Smooth muscle cell (in vitro differentiated cells): ENCODE measurements around the gene CCL7. TPM values are rescaled to one million over a fixed set of nuclear protein-coding genes. Genes with fewer than 3 reads are reported as not detected.

Source experiments
- DNase-seq: peaks from one replicate; lab custom pipeline; 2025; ENCODE audit not compliant: unreplicated experiment; lab: John Stamatoyannopoulos, UW
- H2AFZ ChIP-seq: fragments of 200-600 bp; sonication (generic); 2 replicates; pipeline ENCODE4 v1.6.0; 2016; ENCODE audit warnings: antibody characterized with exemption, low read depth, mild to moderate bottlenecking
- H3F3A ChIP-seq: fragments of 200-600 bp; sonication (generic); 2 replicates; pipeline ENCODE4 v1.6.0; 2017; ENCODE audit warnings: antibody characterized with exemption, low read depth
- H3K27ac ChIP-seq: fragments of 200-600 bp; sonication (generic); 2 replicates; pipeline ENCODE4 v1.5.1; 2016; ENCODE audit warnings: low read depth, mild to moderate bottlenecking
- H3K27me3 ChIP-seq: fragments of 200-600 bp; sonication (generic); 2 replicates; pipeline ENCODE4 v1.6.1; 2016; ENCODE audit warnings: low read depth, mild to moderate bottlenecking
- H3K36me3 ChIP-seq: fragments of 200-600 bp; sonication (generic); 2 replicates; pipeline ENCODE4 v1.5.1; 2016; ENCODE audit warnings: low read depth
- H3K4me1 ChIP-seq: fragments of 200-600 bp; sonication (generic); 2 replicates; pipeline ENCODE4 v1.5.1; 2016; ENCODE audit warnings: low read depth
- H3K4me2 ChIP-seq: fragments of 200-600 bp; sonication (generic); 2 replicates; pipeline ENCODE4 v1.6.0; 2016; ENCODE audit warnings: mild to moderate bottlenecking
- H3K4me3 ChIP-seq: fragments of 200-600 bp; sonication (generic); 2 replicates; pipeline ENCODE4 v1.5.1; 2016; ENCODE audit warnings: mild to moderate bottlenecking
- H3K79me2 ChIP-seq: fragments of 200-600 bp; sonication (generic); 2 replicates; pipeline ENCODE4 v1.6.0; 2016; ENCODE audit warnings: low read depth, mild to moderate bottlenecking
- H3K9ac ChIP-seq: fragments of 200-600 bp; sonication (generic); 2 replicates; pipeline ENCODE4 v1.6.0; 2016; ENCODE audit warnings: low read depth
- H3K9me3 ChIP-seq: fragments of 200-600 bp; sonication (generic); replicated peaks from 2 replicates; pipeline ENCODE4 v1.5.1; 2016; ENCODE audit warnings: low read depth
- H4K20me1 ChIP-seq: fragments of 200-600 bp; sonication (generic); 2 replicates; pipeline ENCODE4 v1.6.0; 2016; ENCODE audit warnings: low read depth
- CTCF ChIP-seq: fragments of 200-600 bp; sonication (generic); IDR thresholded peaks from 2 replicates; pipeline ENCODE4 v1.5.1; 2017; ENCODE audit warnings: borderline replicate concordance, mild to moderate bottlenecking, antibody characterized with exemption; ENCODE audit not compliant: insufficient read depth, poor library complexity, severe bottlenecking
- WGBS: methylation state at CpG from one replicate; pipeline ENCODE4 v1.1.7; 2016; ENCODE audit warnings: low lambda C conversion rate; 5-methylcytosine and 5-hydroxymethylcytosine counted together
- polyA plus RNA-seq: library from polyadenylated mRNA; unstranded; fragments of >200 nt; fragmentation: Nextera tagmentation; extraction: Ambion mirVana; gene quantifications from 2 replicates; pipeline ENCODE4 v1.2.1, GENCODE V29; 2016
- total RNA-seq: library from RNA; depleted of rRNA; stranded (reverse); fragments of >200 nt; gene quantifications from 2 replicates; pipeline ENCODE4 v1.2.3, GENCODE V29; 2014

Gene CCL7
- total and polyA plus RNA-seq, 2 experiments from 2014 or later = 0.31 to 0.74 TPM

GRCh38 chr17:34308371-34308770, 38.4 kb downstream of the CCL7 start:
- DNase-seq = no peak
- H3K36me3 ChIP-seq = no peaks in the 10 kb centered on the region
- H3K9me3 ChIP-seq = no peaks in the 10 kb centered on the region
- no peak overlapping the region for H2AFZ ChIP-seq
- H3F3A ChIP-seq = no peaks in the 10 kb centered on the region
- no peak overlapping the region for H3K9ac ChIP-seq
- no peaks in the 10 kb centered on the region for H3K79me2 ChIP-seq
- no peak for TF ChIP-seq CTCF
- H4K20me1 ChIP-seq = no peaks in the 10 kb centered on the region
- H3K4me2 ChIP-seq = no peak overlapping the region
- no peak overlapping the region for H3K27ac ChIP-seq
- peaks cover 3% of the 10 kb centered on the region for H3K27me3 ChIP-seq
- H3K4me3 ChIP-seq = no peak overlapping the region
- H3K4me1 ChIP-seq = no peaks in the 10 kb centered on the region

DNA sequence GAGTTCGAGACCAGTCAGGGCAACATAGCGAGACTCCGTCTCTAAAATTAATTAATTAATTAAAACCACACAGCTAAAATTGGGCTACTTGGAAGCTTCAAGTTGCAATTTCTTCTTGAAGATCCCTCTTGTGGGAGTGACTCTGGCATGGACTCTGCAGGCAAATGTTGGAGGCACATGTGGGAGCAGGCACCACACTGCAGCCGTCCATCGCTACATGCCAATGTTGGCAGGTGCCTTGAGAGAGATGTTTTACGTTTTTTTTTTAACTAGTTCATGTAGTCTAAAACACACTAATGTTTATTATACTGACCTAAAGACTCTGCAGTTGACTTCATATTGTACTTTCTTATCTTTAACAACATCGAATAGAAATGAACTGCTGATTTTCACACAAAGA, 41.3 kb downstream of the CCL7 start:
- no peak overlapping the region for H3K4me2 ChIP-seq
- H3K9ac ChIP-seq = no peak overlapping the region
- no peak overlapping the region for H3K27ac ChIP-seq
- H3K4me1 ChIP-seq = no peaks in the 10 kb centered on the region
- H3K9me3 ChIP-seq = no peaks in the 10 kb centered on the region
- no peak overlapping the region for H2AFZ ChIP-seq
- no peak overlapping the region for H3K4me3 ChIP-seq
- WGBS = 92% methylated on average over 7 of the region's 7 CpGs
- DNase-seq = no peak
- no peaks in the 10 kb centered on the region for H3K36me3 ChIP-seq
- no peak for TF ChIP-seq CTCF
- no peaks in the 10 kb centered on the region for H3F3A ChIP-seq
- H4K20me1 ChIP-seq = no peaks in the 10 kb centered on the region
- peaks cover 15% of the 10 kb centered on the region for H3K27me3 ChIP-seq
- no peaks in the 10 kb centered on the region for H3K79me2 ChIP-seq

DNA sequence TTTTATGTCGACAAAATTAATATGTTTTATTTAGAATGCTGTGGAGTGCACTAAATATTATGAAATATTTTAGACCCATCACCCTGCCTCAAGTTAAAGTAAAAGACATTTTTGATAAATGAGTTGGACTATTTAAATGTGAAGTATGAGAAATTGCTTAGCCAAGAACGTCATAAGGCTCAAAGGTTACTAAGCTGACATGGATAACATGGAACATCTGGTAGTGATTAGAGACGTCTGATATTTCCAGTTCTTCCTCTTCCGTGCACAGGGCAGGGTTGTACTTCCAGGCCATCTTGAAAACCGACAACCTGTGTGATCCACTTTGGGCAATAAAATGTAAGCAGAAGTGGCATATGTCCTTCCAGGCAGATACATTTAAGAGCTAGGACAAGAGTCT, 42.1 kb downstream of the CCL7 start:
- DNase-seq = no peak
- Histone ChIP-seq H3K9me3 (no peaks in the 10 kb centered on the region), H2AFZ (no peak overlapping the region), H3K4me2 (no peak overlapping the region), H3K79me2 (no peaks in the 10 kb centered on the region), H3K4me3 (no peak overlapping the region), H3F3A (no peaks in the 10 kb centered on the region), H3K27me3 (peaks cover 15% of the 10 kb centered on the region), H3K9ac (no peak overlapping the region), H3K27ac (no peak overlapping the region), H3K36me3 (no peaks in the 10 kb centered on the region), H4K20me1 (no peaks in the 10 kb centered on the region), H3K4me1 (no peaks in the 10 kb centered on the region)
- WGBS = 42% methylated on average over 5 of the region's 5 CpGs
- no peak for TF ChIP-seq CTCF

DNA sequence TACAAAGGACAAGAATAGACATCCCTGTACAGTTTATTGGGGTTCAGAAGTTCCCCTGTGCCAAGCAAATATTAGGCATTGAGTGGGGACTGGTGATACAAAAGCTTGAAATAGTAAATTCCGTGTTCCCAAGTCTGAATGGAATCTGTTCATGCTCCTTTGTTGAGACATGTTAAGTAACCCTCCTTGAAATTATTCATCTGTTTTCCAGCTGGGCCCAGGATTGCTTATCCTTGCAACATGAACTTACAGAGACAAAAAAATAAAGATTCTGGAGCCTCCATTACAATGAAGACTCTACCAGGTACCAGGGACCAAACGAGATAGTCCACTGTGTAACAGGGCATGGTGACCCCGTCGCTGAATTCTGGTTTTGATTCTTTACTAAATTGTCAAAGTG, 43.1 kb downstream of the CCL7 start:
- Histone ChIP-seq H3K4me2 (no peak overlapping the region), H3K4me1 (no peaks in the 10 kb centered on the region), H3K9me3 (no peaks in the 10 kb centered on the region), H3K27ac (no peak overlapping the region), H3K27me3 (peaks cover 12% of the 10 kb centered on the region), H3K36me3 (no peaks in the 10 kb centered on the region), H3K9ac (no peak overlapping the region), H3K79me2 (no peaks in the 10 kb centered on the region), H4K20me1 (no peaks in the 10 kb centered on the region), H3F3A (no peaks in the 10 kb centered on the region), H2AFZ (no peak overlapping the region), H3K4me3 (no peak overlapping the region)
- WGBS = 87% methylated on average over 4 of the region's 4 CpGs
- TF ChIP-seq CTCF = no peak
- no peak for DNase-seq
